Colonic mucosa (tissue), 4 donors: ENCODE data around the gene EDC3. TPM values are rescaled to one million over a fixed set of nuclear protein-coding genes. Genes with fewer than 3 reads are reported as not detected.

Experiments used
- DNase-seq: peaks from one replicate; pipeline ENCODE4 v3.0.0-alpha.2; 2020
- H3K27ac ChIP-seq: fragments of 200-600 bp; one replicate; pipeline ENCODE4 v1.8.0; 2021
- H3K27me3 ChIP-seq: fragments of 200-600 bp; one replicate; pipeline ENCODE4 v1.8.0; 2021
- H3K36me3 ChIP-seq: fragments of 200-600 bp; one replicate; pipeline ENCODE4 v1.8.0; 2021
- H3K4me1 ChIP-seq: fragments of 200-600 bp; one replicate; pipeline ENCODE4 v1.8.0; 2021; ENCODE audit warnings: mild to moderate bottlenecking
- H3K4me3 ChIP-seq: fragments of 200-600 bp; one replicate; pipeline ENCODE4 v1.8.0; 2021
- H3K9ac ChIP-seq, 2 donors: one replicate each; pipeline ENCODE4 v1.7.0; 2013; ENCODE audit warnings: control low read depth in 2 of 2, low read depth in 2 of 2, low read length in 2 of 2
- H3K9me3 ChIP-seq: fragments of 200-600 bp; one replicate; pipeline ENCODE4 v1.8.0; 2021
- intact Hi-C: fragments of 100-400 bp; cut with DNase I; formaldehyde crosslinking; loops from one replicate; pipeline ENCODE4 v1.14.1; 2022
- total RNA-seq, 2 donors: library from RNA; stranded (reverse); fragmentation: NEBNext Ultra II Directional in 1 of 2; extraction: Animal tissue kit (Norgen Biotek cat#: 25700) in 1 of 2; gene quantifications; one replicate each; pipeline ENCODE4 v1.2.1, GENCODE V29; 2021
- TF ChIP-seq, protein P1 (sequence below): fragments of 200-600 bp; IDR thresholded peaks from one replicate; pipeline ENCODE4 v1.8.0; 2022; ENCODE audit warnings: antibody characterized with exemption, mild to moderate bottlenecking
- donor health status: healthy.
- donor health status: DM: no; HTN: no; CAD: no.
- donor health status: DM: no; HTN: no; CAD: no.

The EDC3 gene
- total RNA-seq, 2 donors from 2014 or later = 21.3 to 32.7 TPM

DNA sequence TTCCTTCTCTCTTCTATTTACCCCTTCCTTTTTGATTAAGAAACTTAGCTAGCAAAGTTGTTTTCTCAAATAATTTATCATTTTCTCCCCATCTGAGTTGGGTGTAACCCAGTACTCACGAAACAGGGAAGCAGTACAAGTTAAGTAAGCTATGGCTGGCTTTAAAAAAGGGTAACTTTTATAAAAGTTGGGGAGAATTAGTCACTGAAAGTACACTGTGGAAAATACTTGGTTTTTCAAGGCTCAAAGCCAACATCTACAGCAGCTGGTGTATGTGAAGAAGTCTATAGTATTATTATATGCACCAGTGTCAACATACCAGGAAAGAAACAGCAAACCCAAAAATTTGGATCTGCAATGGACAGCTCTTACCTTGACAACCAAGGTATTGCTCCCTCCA lies 54.7 kb downstream of the EDC3 start:
- Histone ChIP-seq H3K9ac (no peak overlapping the region), H3K9me3 (no peaks in the 10 kb centered on the region), H3K27me3 (no peaks in the 10 kb centered on the region), H3K27ac (no peak overlapping the region), H3K4me1 (peaks cover 4% of the 10 kb centered on the region), H3K36me3 (peaks cover 8% of the 10 kb centered on the region), H3K4me3 (no peak overlapping the region)
- TF ChIP-seq, protein P1, sequence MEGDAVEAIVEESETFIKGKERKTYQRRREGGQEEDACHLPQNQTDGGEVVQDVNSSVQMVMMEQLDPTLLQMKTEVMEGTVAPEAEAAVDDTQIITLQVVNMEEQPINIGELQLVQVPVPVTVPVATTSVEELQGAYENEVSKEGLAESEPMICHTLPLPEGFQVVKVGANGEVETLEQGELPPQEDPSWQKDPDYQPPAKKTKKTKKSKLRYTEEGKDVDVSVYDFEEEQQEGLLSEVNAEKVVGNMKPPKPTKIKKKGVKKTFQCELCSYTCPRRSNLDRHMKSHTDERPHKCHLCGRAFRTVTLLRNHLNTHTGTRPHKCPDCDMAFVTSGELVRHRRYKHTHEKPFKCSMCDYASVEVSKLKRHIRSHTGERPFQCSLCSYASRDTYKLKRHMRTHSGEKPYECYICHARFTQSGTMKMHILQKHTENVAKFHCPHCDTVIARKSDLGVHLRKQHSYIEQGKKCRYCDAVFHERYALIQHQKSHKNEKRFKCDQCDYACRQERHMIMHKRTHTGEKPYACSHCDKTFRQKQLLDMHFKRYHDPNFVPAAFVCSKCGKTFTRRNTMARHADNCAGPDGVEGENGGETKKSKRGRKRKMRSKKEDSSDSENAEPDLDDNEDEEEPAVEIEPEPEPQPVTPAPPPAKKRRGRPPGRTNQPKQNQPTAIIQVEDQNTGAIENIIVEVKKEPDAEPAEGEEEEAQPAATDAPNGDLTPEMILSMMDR = no peak
- DNase-seq = no peak
- intact Hi-C loops = no loop called here

DNA sequence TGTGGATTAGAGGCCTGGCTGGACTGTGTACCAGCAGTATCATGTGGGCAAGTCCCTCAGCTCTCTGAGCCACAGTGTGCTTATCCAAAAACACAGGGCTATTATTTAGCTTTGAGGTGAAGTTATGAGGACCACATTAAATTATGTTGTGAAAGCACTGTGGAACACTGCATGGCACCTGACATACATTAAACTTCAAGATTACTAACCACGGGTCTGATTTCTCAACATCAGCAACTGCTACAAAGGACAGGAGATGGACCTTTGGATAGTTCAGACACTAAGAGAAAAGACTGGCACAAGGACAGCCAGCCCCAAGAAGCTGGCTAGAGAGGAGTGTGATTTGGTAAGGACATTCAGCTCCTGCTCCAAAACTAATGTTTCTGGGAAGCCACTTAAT lies 58.8 kb downstream of the EDC3 start:
- H3K4me3 ChIP-seq = no peak overlapping the region
- H3K36me3 ChIP-seq = peaks cover 8% of the 10 kb centered on the region
- no peaks in the 10 kb centered on the region for H3K9me3 ChIP-seq

DNA sequence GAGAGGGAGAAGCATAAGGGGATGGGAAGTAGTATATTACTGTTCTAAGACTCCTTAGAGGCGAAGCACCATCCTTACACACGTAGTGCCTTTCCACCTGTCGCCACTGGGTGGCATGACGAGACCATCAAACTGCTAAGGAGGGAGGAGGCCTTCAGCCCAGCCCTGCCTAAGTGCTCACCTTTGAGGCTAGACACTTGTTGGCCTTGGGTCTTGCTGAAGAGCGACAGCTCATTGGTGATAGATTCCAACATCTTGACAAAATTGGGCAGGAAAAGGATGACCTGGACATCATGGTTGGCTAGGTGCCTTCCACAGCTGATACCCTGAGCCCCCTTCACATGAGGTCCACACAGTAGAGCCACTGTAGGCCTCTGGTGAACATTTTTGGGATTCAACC lies 60.6 kb downstream of the EDC3 start:
- peaks cover 8% of the 10 kb centered on the region for H3K36me3 ChIP-seq
- TF ChIP-seq, protein P1 = peak; percentile 88
- H3K9ac ChIP-seq = no peak overlapping the region
- no peak overlapping the region for H3K27ac ChIP-seq
- peak; percentile 74 for DNase-seq
- H3K27me3 ChIP-seq = no peaks in the 10 kb centered on the region
- no peak overlapping the region for H3K4me3 ChIP-seq
- intact Hi-C loops = loop anchor here (1.0 to 10.0 kb wide), 2 partner anchors 134 to 320 kb away; partner anchors contain the start of gene RPP25
- H3K9me3 ChIP-seq = no peaks in the 10 kb centered on the region
- H3K4me1 ChIP-seq = no peaks in the 10 kb centered on the region

More for the DNA sequence above, 58.8 kb downstream of the EDC3 start:
- no peak for DNase-seq
- Histone ChIP-seq H3K27ac (no peak overlapping the region), H3K4me1 (no peaks in the 10 kb centered on the region), H3K27me3 (no peaks in the 10 kb centered on the region), H3K9ac (no peak overlapping the region)
- intact Hi-C loops = loop anchor here (10.0 kb wide), 1 partner anchor 318 kb away; the partner anchor contains the start of gene RPP25
- TF ChIP-seq, protein P1 = no peak

DNA sequence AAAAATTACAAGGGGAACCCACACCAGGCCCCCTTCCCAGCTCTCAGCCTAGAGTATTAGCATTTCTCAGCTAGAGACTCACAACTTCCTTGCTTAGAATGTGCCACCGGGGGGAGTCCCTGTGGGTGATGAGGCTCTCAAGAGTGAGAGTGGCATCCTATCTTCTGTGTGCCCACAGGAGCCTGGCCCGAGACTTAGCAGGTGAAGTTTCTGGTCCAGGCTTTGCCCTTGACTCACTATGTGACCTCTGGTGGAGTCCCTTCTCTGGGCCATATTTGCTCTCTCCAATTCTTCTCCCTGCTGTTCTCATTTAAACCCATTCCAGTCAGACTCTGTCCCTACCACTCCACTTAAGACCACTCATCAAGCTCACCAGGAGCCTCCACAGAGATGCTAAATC lies 62.0 kb downstream of the EDC3 start:
- intact Hi-C loops = loop anchor here (5.0 to 10.0 kb wide), 2 partner anchors 261 to 321 kb away; partner anchors contain the start of gene RPP25
- Histone ChIP-seq H3K4me3 (no peak overlapping the region), H3K9me3 (no peaks in the 10 kb centered on the region), H3K36me3 (peaks cover 10% of the 10 kb centered on the region), H3K4me1 (no peaks in the 10 kb centered on the region), H3K27me3 (no peaks in the 10 kb centered on the region), H3K27ac (no peak overlapping the region), H3K9ac (no peak overlapping the region)
- no peak for DNase-seq
- TF ChIP-seq, protein P1 = no peak

DNA sequence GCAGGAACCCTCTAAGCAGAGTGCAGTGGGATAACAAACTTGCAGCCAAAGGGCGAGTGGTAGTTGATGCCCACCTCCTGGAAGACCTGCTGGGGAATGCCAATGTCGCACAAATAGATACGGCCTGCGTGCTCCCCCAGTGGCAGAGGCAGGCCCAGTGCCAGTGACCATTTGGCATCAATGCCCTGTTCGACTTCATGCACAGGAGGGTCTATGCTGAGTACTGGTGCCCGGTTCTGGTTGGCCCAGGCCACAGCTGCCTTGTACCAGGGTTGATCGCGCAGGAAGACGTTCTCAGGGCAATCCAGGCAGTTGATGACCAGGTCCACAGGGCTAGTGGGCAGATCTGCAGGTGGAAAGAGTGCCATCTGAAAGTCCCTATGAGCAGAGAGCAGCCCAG lies 63.2 kb downstream of the EDC3 start:
- no peaks in the 10 kb centered on the region for H3K9me3 ChIP-seq
- no peak overlapping the region for H3K9ac ChIP-seq
- H3K4me1 ChIP-seq = no peaks in the 10 kb centered on the region
- no peak for DNase-seq
- no peaks in the 10 kb centered on the region for H3K27me3 ChIP-seq
- H3K4me3 ChIP-seq = no peak overlapping the region
- intact Hi-C loops = loop anchor here (5.0 to 10.0 kb wide), 2 partner anchors 260 to 322 kb away; partner anchors contain the start of gene RPP25
- peaks cover 17% of the 10 kb centered on the region for H3K36me3 ChIP-seq
- no peak overlapping the region for H3K27ac ChIP-seq
- TF ChIP-seq, protein P1 = no peak
